HPDE6-E6E7 (cell line): ENCODE results near the gene FCSK.
"Not testable (repeated sequence)": the region's sequence is repeated elsewhere in the genome, so short reads cannot be mapped to it uniquely, and the experiment has no call there.

Experiments
- DNase-seq: peaks from one replicate; pipeline ENCODE4 v3.0.0; 2011; ENCODE audit warnings: missing footprints; ENCODE audit errors: extremely low spot score

FCSK gene

GRCh38 chr16:70454222-70455034, at the start of gene FCSK:
TSS of gene FCSK (plus strand) at chr16:70454595. CDS start at chr16:70463191, 8,596 bp downstream.
- DNase-seq = peak; percentile 96

- DNase-seq = not testable (repeated sequence)
Observed at GRCh38 chr16:70406104-70406503, 48.3 kb upstream of the FCSK start.

- no peak for DNase-seq
Observed at GRCh38 chr16:70407811-70408274, 46.6 kb upstream of the FCSK start.

GRCh38 chr16:70410734-70411133, 43.7 kb upstream of the FCSK start:
- DNase-seq = no peak

GRCh38 chr16:70412385-70412784, 42.0 kb upstream of the FCSK start:
- no peak for DNase-seq

- not testable (repeated sequence) for DNase-seq
Observed at GRCh38 chr16:70413572-70413971, 40.8 kb upstream of the FCSK start.

- no peak for DNase-seq
Observed at GRCh38 chr16:70416748-70417616, 37.4 kb upstream of the FCSK start.

GRCh38 chr16:70417661-70418060, 36.7 kb upstream of the FCSK start:
- no peak for DNase-seq

- no peak for DNase-seq
Observed at GRCh38 chr16:70418274-70418992, 36.0 kb upstream of the FCSK start.

GRCh38 chr16:70418993-70419318, 35.4 kb upstream of the FCSK start:
- DNase-seq = no peak

GRCh38 chr16:70419384-70420327, 34.7 kb upstream of the FCSK start:
- no peak for DNase-seq

- no peak for DNase-seq
Observed at GRCh38 chr16:70421014-70421413, 33.4 kb upstream of the FCSK start.

GRCh38 chr16:70421473-70422311, 32.7 kb upstream of the FCSK start:
- no peak for DNase-seq

GRCh38 chr16:70422543-70422942, 31.9 kb upstream of the FCSK start:
- no peak for DNase-seq

- no peak for DNase-seq
Observed at GRCh38 chr16:70427786-70428177, 26.6 kb upstream of the FCSK start.

- peak; percentile 82 for DNase-seq
Observed at GRCh38 chr16:70428178-70428998, 26.0 kb upstream of the FCSK start.

GRCh38 chr16:70429888-70430666, 24.3 kb upstream of the FCSK start:
- DNase-seq = no peak
